ENCODE results near the gene NAAA. TPM values are rescaled to one million over a fixed set of nuclear protein-coding genes. Genes with fewer than 3 reads are reported as not detected.
"Not testable (repeated sequence)": the region's sequence is repeated elsewhere in the genome, so short reads cannot be mapped to it uniquely, and the experiment has no call there.

Gene NAAA
- polyA plus RNA-seq, 1 experiment: 24.3 TPM

GRCh38 chr4:75973766-75974165 is 33.0 kb upstream of the NAAA start:
- POLR2A ChIA-PET: interaction anchor here (0.6 kb wide), 1 partner anchor 34 kb away, joined by 12 read pairs; no protein-coding TSS in a partner anchor
- Histone ChIP-seq H3K4me3 (ENCODE audit: low read depth, low read length) (no peak overlapping the region), H3K36me3 (ENCODE audit: control insufficient read depth, insufficient read depth, low read length) (peaks cover 15% of the 10 kb centered on the region), H3K27me3 (ENCODE audit: control insufficient read depth, insufficient read depth, low read length) (no peaks in the 10 kb centered on the region)
- CTCF ChIA-PET: no interaction called here
- DNase-seq (ENCODE audit: low read depth): no peak
- TF ChIP-seq CTCF (IDR thresholded peaks at IDR 0.05; ENCODE audit: insufficient read depth, low read depth, low read length): no peak

DNA sequence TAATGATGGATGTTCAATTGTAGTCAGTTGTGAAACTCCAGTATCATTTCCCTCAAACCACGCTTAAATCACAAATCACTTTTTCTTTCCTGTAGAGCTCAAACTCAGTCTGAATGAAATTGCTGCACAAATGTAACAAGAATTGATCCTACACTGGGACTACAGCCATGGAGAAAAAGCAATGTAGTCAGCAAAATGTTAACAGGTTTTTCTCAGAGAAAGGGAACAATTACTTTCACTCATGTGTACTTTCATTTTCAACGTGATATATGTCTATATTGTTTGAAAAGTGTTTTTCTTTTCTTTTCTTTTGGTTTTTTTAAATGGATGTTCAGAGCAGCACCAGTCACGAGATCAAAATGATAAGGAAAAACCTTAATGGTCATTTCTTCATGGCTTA is 27.3 kb upstream of the NAAA start:
- ChIA-PET POLR2A (no interaction called here), CTCF (no interaction called here)
- Histone ChIP-seq H3K27me3 (ENCODE audit: control insufficient read depth, insufficient read depth, low read length) (no peaks in the 10 kb centered on the region), H3K36me3 (ENCODE audit: control insufficient read depth, insufficient read depth, low read length) (peaks cover 16% of the 10 kb centered on the region), H3K4me3 (ENCODE audit: low read depth, low read length) (no peak overlapping the region)
- DNase-seq (ENCODE audit: low read depth): no peak
- no peak for TF ChIP-seq CTCF (IDR thresholded peaks at IDR 0.05; ENCODE audit: insufficient read depth, low read depth, low read length)

- CTCF ChIA-PET: no interaction called here
These were observed 22.7 kb upstream of the NAAA start for GRCh38 chr4:75963558-75963957.

DNA sequence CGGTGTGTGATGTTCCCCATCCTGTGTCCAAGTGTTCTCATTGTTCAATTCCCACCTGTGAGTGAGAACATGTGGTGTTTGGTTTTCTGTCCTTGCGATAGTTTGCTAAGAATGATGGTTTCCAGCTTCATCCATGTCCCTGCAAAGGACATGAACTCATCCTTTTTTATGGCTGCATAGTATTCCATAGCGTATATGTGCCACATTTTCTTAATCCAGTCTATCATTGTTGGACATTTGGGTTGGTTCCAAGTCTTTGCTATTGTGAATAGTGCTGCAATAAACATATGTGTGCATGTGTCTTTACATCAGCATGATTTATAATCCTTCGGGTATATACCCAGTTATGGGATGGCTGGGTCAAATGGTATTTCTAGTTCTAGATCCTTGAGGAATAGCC is 21.3 kb upstream of the NAAA start:
- CTCF ChIA-PET; H3K4me3 ChIP-seq (ENCODE audit: low read depth, low read length); DNase-seq (ENCODE audit: low read depth); POLR2A ChIA-PET; H3K27me3 ChIP-seq (ENCODE audit: control insufficient read depth, insufficient read depth, low read length): not testable (repeated sequence)
- H3K36me3 ChIP-seq (ENCODE audit: control insufficient read depth, insufficient read depth, low read length): peaks cover 13% of the 10 kb centered on the region

More at GRCh38 chr4:75963558-75963957, 22.7 kb upstream of the NAAA start:
- POLR2A ChIA-PET: no interaction called here
- no peak overlapping the region for H3K4me3 ChIP-seq (ENCODE audit: low read depth, low read length)
- DNase-seq (ENCODE audit: low read depth): no peak
- no peak for TF ChIP-seq CTCF (IDR thresholded peaks at IDR 0.05; ENCODE audit: insufficient read depth, low read depth, low read length)
- no peaks in the 10 kb centered on the region for H3K27me3 ChIP-seq (ENCODE audit: control insufficient read depth, insufficient read depth, low read length)
- H3K36me3 ChIP-seq (ENCODE audit: control insufficient read depth, insufficient read depth, low read length): peaks cover 9% of the 10 kb centered on the region

GRCh38 chr4:75958546-75958945 is 17.7 kb upstream of the NAAA start:
- DNase-seq (ENCODE audit: low read depth); H3K36me3 ChIP-seq (ENCODE audit: control insufficient read depth, insufficient read depth, low read length); H3K4me3 ChIP-seq (ENCODE audit: low read depth, low read length); H3K27me3 ChIP-seq (ENCODE audit: control insufficient read depth, insufficient read depth, low read length); CTCF ChIA-PET: not testable (repeated sequence)
- POLR2A ChIA-PET: interaction anchor here (0.7 kb wide), 1 partner anchor 25 kb away, joined by 13 read pairs; no protein-coding TSS in a partner anchor

DNA sequence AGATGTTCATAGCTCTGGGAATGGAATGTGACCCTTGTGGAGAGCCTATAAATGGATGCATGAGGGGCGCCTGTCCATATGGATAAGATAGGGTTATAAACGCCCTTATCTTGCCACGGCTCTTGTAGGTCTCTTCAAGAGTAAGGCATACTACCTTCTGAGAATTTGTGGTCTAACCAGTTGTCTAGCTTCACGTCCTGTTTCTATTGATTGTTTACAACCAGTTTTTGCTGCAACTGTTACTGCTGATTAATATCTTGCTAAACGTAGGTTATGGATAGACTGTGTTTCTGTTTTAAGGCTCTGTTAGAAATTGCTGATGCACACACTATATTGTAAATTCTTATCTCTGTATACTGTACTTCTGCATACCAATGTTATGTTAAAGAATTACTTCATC is 14.0 kb upstream of the NAAA start:
- peaks cover 10% of the 10 kb centered on the region for H3K36me3 ChIP-seq (ENCODE audit: control insufficient read depth, insufficient read depth, low read length)
- POLR2A ChIA-PET; H3K4me3 ChIP-seq (ENCODE audit: low read depth, low read length); H3K27me3 ChIP-seq (ENCODE audit: control insufficient read depth, insufficient read depth, low read length); DNase-seq (ENCODE audit: low read depth); CTCF ChIA-PET: not testable (repeated sequence)

DNA sequence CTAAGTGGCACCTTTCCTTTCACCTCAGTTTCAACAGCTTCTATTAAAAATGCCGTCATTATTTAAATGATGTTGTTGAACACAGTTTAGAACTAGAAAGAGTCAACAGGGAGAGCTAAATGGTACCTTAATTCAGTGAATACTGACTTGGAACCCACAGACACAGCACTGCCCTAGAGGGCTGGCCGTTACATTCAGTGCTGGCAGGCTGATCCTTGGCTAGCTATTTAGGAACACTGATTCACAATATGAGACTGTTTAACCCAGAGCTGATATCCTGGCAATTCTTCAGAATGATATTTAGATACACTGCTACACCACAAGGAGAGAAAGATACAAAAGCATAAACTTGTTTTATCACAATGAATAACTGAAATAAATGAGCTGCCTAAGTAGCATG is 12.7 kb upstream of the NAAA start:
- POLR2A ChIA-PET: no interaction called here
- H3K27me3 ChIP-seq (ENCODE audit: control insufficient read depth, insufficient read depth, low read length): no peaks in the 10 kb centered on the region
- H3K4me3 ChIP-seq (ENCODE audit: low read depth, low read length): no peak overlapping the region
- CTCF ChIA-PET: no interaction called here
- peaks cover 10% of the 10 kb centered on the region for H3K36me3 ChIP-seq (ENCODE audit: control insufficient read depth, insufficient read depth, low read length)
- DNase-seq (ENCODE audit: low read depth): no peak
- TF ChIP-seq CTCF (IDR thresholded peaks at IDR 0.05; ENCODE audit: insufficient read depth, low read depth, low read length): no peak

Data from BJ (cell line).